ACC112 (cell line): ENCODE data around the gene RABL2B.
"Not testable (repeated sequence)": the region's sequence is repeated elsewhere in the genome, so short reads cannot be mapped to it uniquely, and the experiment has no call there.

Experiments used
- H2AFZ ChIP-seq: fragments of 200-600 bp; sonication (generic); one replicate; pipeline ENCODE4 v1.6.0; 2017; ENCODE audit warnings: antibody characterized with exemption, low read length; ENCODE audit not compliant: unreplicated experiment
- H3K27ac ChIP-seq: fragments of 200-600 bp; sonication (generic); 2 replicates; pipeline ENCODE4 v1.5.1; 2014; ENCODE audit warnings: low read depth, mild to moderate bottlenecking, antibody characterized with exemption, low read length, moderate library complexity
- H3K27me3 ChIP-seq: fragments of 200-600 bp; sonication (generic); 2 replicates; pipeline ENCODE4 v1.6.1; 2014; ENCODE audit warnings: mild to moderate bottlenecking, antibody characterized with exemption, low read length, moderate library complexity, mixed read lengths; ENCODE audit not compliant: insufficient read depth
- H3K36me3 ChIP-seq: fragments of 200-600 bp; sonication (generic); 2 replicates; pipeline ENCODE4 v1.6.1; 2016; ENCODE audit warnings: mild to moderate bottlenecking, antibody characterized with exemption, low read length, moderate library complexity, mixed read lengths; ENCODE audit not compliant: insufficient read depth
- H3K4me1 ChIP-seq: fragments of 200-600 bp; sonication (generic); one replicate; pipeline ENCODE4 v1.6.1; 2016; ENCODE audit warnings: low read length, mixed read lengths; ENCODE audit not compliant: insufficient read depth, unreplicated experiment, control insufficient read depth
- H3K4me3 ChIP-seq: fragments of 200-600 bp; sonication (generic); 2 replicates; pipeline ENCODE4 v1.5.1; 2014; ENCODE audit warnings: mild to moderate bottlenecking, low read depth, low read length
- H3K79me2 ChIP-seq: fragments of 200-600 bp; sonication (generic); one replicate; pipeline ENCODE4 v1.6.0; 2016; ENCODE audit warnings: low read length; ENCODE audit not compliant: control insufficient read depth, unreplicated experiment, insufficient read depth

The RABL2B gene

GRCh38 chr22:50756949-50757491, 26.4 kb downstream of the RABL2B start:
- H3K4me1 ChIP-seq, H3K27me3 ChIP-seq, H3K79me2 ChIP-seq, H3K36me3 ChIP-seq: not testable (repeated sequence)
- Histone ChIP-seq H3K27ac (peak overlapping the region; percentile 29; the same call in 1 of the 2 replicates), H2AFZ (peak overlapping the region; percentile 25), H3K4me3 (peak overlapping the region; percentile 73)

DNA sequence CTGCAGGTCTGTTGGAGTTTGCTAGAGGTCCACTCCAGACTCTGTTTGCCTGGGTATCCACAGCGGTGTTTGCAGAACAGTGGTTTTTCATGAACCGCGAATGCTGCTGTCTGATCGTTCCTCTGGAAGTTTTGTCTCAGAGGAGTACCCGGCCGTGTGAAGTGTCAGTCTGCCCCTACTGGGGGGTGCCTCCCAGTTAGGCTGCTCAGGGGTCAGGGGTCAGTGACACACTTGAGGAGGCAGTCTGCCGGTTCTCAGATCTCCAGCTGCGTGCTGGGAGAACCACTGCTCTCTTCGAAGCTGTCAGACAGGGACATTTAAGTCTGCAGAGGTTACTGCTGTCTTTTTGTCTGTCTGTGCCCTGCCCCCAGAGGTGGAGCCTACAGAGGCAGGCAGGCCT, 27.0 kb downstream of the RABL2B start:
- not testable (repeated sequence) for H3K4me1 ChIP-seq, H3K36me3 ChIP-seq, H3K4me3 ChIP-seq, H2AFZ ChIP-seq, H3K79me2 ChIP-seq, H3K27me3 ChIP-seq, H3K27ac ChIP-seq

DNA sequence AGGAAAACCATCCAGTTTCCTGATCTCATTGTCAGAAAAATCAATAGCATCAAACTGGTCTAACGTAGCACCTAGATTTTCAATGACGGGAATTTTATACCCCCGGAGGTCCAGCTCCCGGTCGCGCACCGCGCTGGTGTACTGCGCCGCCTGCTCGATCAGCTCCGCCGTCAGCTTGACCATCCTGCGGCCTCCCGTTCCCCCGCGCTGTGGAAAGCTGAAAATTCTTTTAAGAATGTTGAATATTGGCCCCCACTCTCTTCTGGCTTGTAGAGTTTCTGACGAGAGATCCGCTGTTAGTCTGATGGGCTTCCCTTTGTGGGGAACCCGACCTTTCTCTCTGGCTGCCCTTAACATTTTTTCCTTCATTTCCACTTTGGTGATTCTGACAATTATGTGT, 28.2 kb downstream of the RABL2B start:
- not testable (repeated sequence) for H3K27ac ChIP-seq, H2AFZ ChIP-seq, H3K79me2 ChIP-seq, H3K36me3 ChIP-seq, H3K27me3 ChIP-seq, H3K4me1 ChIP-seq, H3K4me3 ChIP-seq

- H3K36me3 ChIP-seq, H3K27ac ChIP-seq, H3K4me1 ChIP-seq, H3K79me2 ChIP-seq, H2AFZ ChIP-seq, H3K4me3 ChIP-seq, H3K27me3 ChIP-seq: not testable (repeated sequence)
These were observed 33.9 kb downstream of the RABL2B start for GRCh38 chr22:50749302-50750074.

DNA sequence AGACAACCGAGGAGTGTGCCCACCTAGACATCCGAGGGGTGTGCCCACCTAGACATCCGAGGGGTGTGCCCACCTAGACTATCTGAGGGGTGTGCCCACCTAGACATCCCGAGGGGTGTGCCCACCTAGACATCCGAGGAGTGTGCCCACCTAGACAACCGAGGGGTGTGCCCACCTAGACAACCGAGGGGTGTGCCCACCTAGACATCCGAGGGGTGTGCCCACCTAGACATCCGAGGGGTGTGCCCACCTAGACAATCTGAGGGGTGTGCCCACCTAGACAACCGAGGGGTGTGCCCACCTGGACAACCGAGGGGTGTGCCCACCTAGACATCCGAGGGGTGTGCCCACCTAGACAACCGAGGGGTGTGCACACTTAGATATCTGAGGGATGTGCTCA, 34.8 kb downstream of the RABL2B start:
- H3K4me3 ChIP-seq, H3K27me3 ChIP-seq, H3K27ac ChIP-seq, H3K36me3 ChIP-seq, H3K4me1 ChIP-seq, H3K79me2 ChIP-seq, H2AFZ ChIP-seq: not testable (repeated sequence)

DNA sequence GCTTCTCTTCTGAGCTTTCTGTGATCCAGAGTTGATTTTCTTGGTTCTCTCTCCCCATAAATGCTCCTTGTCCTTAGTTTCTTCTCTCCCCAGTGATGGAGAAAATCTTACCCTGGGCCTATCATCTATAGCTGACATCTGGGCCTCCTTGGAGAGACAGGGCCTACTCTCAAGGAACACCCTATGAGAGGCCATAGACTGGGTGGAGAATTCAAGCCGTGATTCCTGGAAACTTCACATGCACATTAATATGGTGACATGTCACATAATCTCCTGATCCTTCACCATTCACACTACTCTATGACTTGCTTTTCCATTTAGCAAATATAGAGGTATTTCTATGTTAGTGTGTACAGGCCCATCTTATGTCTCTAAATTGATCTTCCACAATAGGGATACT, 35.9 kb downstream of the RABL2B start:
- H3K79me2 ChIP-seq, H2AFZ ChIP-seq, H3K27me3 ChIP-seq, H3K4me3 ChIP-seq, H3K27ac ChIP-seq, H3K36me3 ChIP-seq, H3K4me1 ChIP-seq: not testable (repeated sequence)

- H3K4me1 ChIP-seq, H3K36me3 ChIP-seq, H2AFZ ChIP-seq, H3K4me3 ChIP-seq, H3K79me2 ChIP-seq, H3K27ac ChIP-seq, H3K27me3 ChIP-seq: not testable (repeated sequence)
These were observed 39.0 kb downstream of the RABL2B start for GRCh38 chr22:50744424-50744823.

- H3K27me3 ChIP-seq, H3K4me3 ChIP-seq, H2AFZ ChIP-seq, H3K36me3 ChIP-seq, H3K27ac ChIP-seq, H3K4me1 ChIP-seq, H3K79me2 ChIP-seq: not testable (repeated sequence)
These were observed 42.7 kb downstream of the RABL2B start for GRCh38 chr22:50740714-50741113.

- Histone ChIP-seq H3K4me3 (no peak overlapping the region), H2AFZ (no peak overlapping the region), H3K4me1 (no peaks in the 10 kb centered on the region), H3K36me3 (no peaks in the 10 kb centered on the region), H3K27me3 (no peaks in the 10 kb centered on the region), H3K79me2 (no peaks in the 10 kb centered on the region), H3K27ac (no peak overlapping the region)
These were observed 43.5 kb downstream of the RABL2B start for GRCh38 chr22:50739894-50740293.

DNA sequence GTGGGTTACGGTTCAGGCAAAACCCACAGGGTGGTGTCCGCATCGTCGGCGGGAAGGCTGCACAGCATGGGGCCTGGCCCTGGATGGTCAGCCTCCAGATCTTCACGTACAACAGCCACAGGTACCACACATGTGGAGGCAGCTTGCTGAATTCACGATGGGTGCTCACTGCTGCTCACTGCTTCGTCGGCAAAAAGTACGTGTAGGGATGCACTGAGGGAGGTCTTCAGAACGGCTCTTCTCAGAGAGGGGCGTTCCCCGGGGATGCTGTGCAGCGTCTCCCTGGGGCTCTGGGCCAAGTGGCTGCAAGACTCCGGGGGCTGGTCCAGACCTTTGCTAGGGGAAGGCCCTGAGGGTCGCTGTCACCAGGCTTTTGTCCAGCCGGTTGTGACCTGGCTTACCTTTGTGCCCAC, 44.2 kb downstream of the RABL2B start:
- Histone ChIP-seq H3K4me1 (no peaks in the 10 kb centered on the region), H3K36me3 (no peaks in the 10 kb centered on the region), H3K79me2 (no peaks in the 10 kb centered on the region), H3K27me3 (no peaks in the 10 kb centered on the region), H3K4me3 (no peak overlapping the region), H2AFZ (no peak overlapping the region), H3K27ac (no peak overlapping the region)

DNA sequence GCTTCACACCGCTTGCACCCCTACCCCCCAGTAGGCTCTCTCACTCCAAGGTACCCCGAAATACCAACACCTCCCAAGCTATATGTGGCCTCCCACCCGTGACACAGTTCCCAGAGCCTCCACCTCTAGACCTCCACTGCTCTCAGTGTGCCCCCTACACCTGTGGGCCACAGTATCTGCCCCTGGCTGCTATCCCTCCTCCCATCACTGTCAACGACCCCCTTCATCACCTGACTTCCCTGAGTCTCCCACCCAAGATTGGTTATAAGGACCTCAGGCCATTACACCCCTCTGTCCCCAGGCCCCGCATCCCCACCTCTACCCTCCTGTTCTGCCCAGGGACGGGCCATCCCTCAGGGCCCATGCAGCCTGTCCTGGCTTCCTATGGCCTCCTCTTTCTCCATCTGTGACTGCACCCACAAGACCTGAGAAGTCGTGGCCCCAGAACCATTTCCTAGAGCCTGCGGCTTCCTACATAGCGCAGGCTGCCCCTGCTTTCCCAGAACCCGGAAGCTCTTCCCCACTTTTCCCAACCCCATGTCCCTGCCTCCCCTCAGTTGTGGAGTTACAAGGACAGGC, 44.7 kb downstream of the RABL2B start:
- no peaks in the 10 kb centered on the region for H3K27me3 ChIP-seq
- no peaks in the 10 kb centered on the region for H3K36me3 ChIP-seq
- H2AFZ ChIP-seq = no peak overlapping the region
- no peaks in the 10 kb centered on the region for H3K4me1 ChIP-seq
- no peaks in the 10 kb centered on the region for H3K79me2 ChIP-seq
- H3K27ac ChIP-seq = no peak overlapping the region
- H3K4me3 ChIP-seq = no peak overlapping the region
